NCI-H1417 (cell line): ENCODE data around the gene VIT.
"Not testable (repeated sequence)": the region's sequence is repeated elsewhere in the genome, so short reads cannot be mapped to it uniquely, and the experiment has no call there.

Source experiments
- DNase-seq, 3 experiments: peaks; one replicate each; lab custom pipeline; 2025; lab: John Stamatoyannopoulos, UW

VIT gene

DNA sequence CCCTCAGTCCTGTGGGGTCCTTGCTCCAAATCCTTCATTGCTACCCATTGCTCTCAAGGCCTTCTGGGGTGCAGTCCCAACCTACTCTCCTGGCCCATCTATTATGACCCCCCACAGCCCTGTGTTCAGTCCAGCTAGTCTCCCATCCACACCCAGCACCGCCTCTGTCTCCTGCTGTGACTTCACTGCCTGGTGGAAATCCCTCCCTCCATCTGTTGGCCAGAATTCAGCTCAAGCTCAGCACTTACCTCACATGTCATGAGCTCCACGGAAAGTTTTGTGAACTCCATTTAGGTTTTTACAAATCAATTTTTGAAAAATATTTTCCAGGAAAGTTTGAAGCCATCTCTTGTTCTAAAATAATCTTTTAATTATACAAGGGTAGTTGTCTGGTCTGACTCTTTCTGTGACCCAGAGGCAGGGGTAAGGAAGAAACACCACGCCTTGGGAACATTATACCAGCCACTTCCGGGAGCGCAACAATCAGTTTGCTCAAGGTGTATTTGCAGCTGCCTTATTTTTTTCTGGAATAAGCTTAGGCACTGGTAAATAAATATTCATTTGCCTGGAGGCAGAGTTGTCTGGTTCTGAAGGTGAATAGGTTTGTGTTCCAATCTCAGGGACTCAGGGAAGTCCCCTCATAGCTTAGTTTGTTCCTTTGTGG lies 110.8 kb downstream of the VIT start:
- DNase-seq = no peak

DNA sequence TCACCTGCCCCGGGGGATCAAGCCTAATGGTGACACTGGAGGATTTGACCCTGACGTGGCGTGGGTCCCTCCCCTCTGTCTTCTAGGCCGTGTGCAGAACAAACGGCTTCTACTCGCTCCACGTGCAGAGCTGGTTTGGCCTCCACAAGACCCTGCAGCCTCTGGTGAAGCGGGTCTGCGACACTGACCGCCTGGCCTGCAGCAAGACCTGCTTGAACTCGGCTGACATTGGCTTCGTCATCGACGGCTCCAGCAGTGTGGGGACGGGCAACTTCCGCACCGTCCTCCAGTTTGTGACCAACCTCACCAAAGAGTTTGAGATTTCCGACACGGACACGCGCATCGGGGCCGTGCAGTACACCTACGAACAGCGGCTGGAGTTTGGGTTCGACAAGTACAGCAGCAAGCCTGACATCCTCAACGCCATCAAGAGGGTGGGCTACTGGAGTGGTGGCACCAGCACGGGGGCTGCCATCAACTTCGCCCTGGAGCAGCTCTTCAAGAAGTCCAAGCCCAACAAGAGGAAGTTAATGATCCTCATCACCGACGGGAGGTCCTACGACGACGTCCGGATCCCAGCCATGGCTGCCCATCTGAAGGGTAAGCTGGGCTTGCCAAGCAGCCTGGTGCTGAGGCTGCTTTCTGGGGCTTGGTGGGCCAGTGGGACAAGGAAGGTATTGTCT lies 112.0 kb downstream of the VIT start:
- DNase-seq = no peak

DNA sequence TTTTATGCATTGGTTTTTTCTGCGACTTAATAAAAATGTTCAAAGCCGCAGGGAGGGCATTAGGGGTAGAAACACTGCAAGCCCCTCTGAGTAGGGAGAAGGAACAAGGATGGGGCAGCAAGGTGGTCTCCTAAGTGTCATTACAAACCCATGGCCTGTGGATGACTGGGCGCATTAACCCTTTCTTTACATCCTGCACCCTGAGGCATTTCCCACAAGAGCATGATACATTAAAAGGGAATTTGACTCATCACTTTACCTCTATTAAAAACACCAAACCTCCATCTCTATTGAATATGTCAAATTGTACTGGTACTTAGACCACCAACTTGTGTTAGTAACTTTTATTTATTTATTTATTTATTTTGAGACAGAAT lies 112.5 kb downstream of the VIT start:
- no peak for DNase-seq

DNA sequence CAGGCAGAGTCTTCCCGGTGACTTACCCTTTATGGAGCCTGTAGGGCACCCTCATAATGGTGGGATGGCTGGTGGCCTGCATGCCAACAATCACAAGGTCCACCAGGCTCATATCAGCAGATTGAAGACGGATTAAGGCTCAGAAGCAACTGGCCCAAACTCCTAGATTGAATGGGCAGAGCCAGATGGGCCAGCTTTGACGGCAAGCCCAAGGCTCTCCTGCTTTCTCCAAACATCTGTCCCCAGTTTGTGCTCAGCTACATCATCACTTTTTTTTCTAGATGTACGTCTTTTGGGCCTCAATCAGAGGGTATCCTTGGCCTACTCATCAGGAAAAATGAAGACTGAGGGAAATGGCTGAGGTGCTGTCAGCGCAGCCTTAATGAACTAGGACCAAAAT lies 114.6 kb downstream of the VIT start:
- DNase-seq = no peak

DNA sequence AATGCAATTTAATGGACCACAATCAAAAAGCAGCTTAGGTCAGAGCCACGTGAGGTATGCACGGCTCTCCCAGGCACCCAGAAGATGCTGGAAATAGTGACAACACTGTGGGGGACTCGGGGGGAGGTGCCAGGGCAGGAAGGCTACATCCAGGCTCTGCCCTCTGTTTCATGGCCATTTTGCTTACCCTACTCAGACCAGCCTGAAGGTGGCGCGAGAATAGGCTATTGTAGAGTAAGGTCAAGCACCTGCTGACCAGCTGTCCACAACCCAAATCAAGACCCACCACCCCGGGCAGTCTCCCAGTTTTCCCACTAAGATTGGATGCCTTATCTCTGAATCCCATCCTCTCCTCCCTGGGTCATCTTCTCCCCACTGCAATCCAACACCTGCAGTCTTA lies 115.7 kb downstream of the VIT start:
- no peak for DNase-seq

DNA sequence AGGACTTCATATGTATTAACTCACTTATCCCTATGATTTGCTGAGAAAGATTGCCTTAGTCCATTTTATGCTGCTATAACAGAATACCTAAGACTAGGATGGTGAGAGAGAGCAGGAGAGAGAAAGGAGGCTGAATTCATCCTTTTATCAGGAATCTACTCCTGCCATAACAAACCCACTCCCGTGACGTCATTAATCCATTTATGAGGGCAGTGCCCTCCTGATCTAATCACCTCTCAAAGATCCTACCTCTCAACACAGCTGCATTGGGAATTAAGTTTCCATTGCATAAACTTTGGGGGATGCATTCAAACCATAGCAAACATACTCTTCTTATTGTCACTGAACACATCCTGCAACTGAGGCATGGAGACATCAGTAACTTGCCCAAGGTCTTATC lies 122.0 kb downstream of the VIT start:
- no peak for DNase-seq

DNA sequence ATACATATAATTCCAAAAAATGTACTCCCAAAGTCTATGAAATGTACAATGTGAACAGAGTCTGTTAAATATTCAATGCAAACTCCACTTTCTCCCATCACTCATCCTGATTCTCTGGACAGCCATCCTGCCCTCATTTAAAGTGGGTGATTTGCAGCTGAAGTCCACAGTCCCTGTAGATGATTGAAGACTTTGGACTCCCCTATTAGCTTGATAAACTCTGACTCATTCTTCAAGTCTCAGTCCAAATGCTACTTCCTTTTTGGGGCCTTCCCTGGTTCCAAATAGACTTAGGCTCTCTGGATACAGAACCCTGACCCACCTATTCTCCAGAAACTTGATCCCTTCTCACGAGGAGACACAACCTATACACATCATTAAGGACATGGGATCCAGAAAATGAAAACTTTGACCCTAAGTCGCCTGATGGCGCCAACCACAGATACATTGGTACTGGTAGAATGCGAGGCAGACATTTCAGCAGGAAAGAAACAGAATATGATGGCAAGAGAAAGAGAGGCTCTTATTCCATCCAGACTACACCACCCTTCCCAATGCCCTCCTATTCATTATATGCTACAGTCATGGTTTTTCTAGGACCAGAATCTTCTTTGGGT lies 122.7 kb downstream of the VIT start:
- DNase-seq = no peak

DNA sequence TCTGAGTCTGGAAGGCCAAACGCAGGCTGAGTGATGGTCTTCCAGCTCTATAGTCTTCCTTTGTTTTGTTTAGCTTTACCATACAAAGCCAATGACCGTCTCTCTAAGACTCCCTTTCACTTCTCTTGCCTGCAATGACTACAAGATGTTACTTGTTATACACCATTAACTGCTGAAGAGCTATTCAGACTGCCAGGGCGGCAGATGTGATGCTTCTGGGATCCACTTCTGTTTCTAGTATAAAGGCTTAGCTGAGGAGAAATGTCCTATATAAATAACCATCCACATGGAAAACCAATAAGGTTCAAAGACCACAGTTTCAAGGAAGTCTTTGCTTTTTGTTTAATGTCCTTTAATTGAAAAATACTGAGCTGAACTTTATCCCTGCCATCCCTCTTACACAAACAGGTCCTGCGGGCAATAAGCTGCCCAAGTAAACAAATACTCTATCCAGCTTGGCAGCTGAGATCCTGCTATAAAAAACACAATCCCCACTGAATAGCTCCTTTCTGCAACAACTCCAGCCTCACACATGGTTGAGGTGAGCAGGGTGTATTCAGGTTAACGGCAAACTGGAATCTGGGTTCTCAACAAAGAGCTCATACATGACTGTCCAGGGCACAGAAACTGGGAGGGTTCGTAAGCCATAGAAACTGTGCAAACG lies 124.6 kb downstream of the VIT start:
- DNase-seq = peak; percentile 47 to 98 (median 84)

DNA sequence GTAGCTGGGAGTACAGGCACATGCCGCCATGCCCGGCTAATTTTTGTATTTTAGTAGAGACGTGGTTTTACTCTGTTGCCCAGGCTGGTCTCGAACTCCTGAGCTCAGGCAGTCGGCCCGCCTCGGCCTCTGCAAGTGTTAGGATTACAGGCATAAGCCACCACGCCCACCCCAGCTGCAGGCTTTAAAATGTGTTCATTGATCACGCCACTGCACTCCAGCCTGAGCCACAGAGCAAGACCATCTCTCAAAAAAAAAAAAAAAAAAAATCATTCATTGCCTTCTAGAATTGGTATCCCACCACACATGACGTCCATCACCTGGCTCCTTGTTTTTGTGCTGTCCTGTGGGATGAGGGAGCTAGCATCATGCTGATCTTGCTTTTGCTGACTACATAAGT lies 127.4 kb downstream of the VIT start:
- no peak for DNase-seq

DNA sequence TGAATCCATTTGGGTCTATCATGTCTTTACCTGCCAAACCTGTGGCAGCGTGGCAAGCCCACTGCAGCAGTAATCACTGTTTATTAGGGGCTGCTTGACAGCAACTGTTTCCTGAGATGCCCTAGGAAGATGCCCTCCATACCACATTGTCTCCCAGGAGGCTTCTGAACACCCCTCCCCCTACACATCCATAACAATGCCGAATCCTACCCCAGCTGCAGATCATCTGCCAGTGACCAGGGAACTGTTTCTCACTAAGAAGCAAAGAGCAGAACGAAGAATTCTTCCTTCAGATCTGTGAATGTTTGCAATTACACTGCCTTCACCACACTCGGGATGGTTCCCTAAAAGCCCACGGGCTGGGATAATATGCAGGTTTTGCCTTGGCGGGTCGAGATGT lies 127.8 kb downstream of the VIT start:
- no peak for DNase-seq

DNA sequence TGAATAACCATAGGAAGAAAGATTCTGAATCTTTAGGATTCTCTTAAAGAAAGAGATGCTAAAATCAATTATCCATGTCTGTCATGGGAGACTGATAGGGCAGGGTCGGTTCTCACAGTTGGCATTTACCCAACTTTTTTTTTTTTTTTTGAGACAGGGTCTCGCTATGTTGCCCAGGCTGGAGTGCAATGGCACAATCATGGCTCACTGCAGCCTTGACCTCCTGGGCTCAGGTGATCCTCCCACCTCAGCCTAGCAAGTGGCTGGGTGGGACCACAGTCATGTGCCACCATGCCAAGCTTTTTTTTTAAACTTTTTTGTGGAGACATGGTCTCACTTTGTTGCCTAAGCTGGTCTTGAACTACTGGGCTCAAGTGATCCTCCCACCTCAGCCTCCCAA lies 128.2 kb downstream of the VIT start:
- not testable (repeated sequence) for DNase-seq

DNA sequence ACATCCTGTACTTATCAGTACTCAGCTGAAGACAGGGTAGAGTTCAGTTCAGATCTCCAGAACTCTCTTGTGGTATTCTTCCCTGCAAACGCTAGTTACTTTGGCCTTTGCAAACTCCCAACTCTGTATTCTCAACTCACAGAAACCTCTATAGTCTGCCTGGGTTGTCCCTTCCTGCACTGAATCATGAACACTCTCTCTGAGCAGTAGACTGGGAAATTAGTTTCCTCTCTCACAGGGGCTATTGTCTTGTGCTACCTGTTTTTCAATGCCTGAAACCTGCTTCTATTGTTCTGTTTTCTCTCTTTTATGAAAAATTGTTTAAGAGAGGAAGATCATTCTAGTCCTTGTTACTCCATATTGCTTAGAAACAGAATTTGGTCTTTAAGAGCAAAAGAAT lies 134.7 kb downstream of the VIT start:
- DNase-seq = no peak

DNA sequence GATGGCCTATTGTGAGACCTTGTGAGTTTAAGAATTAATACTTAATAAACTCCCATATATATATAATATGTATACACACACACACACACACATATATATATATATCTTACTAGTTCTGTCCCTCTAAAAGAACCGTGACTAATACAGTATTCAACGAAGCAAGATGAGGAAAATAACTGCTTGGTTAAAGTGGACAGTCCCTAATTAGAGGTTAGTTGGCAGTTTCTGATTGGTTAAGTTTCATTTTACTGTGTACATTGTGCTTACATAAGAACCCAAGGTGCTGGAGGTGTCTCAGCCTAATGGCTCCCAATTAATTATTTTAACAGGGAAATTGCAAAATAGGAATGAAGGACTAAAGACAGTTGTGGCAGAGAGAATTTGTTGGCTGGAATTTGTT lies 137.7 kb downstream of the VIT start:
- peak in 1 of 3 experiments; percentile 20 for DNase-seq

DNA sequence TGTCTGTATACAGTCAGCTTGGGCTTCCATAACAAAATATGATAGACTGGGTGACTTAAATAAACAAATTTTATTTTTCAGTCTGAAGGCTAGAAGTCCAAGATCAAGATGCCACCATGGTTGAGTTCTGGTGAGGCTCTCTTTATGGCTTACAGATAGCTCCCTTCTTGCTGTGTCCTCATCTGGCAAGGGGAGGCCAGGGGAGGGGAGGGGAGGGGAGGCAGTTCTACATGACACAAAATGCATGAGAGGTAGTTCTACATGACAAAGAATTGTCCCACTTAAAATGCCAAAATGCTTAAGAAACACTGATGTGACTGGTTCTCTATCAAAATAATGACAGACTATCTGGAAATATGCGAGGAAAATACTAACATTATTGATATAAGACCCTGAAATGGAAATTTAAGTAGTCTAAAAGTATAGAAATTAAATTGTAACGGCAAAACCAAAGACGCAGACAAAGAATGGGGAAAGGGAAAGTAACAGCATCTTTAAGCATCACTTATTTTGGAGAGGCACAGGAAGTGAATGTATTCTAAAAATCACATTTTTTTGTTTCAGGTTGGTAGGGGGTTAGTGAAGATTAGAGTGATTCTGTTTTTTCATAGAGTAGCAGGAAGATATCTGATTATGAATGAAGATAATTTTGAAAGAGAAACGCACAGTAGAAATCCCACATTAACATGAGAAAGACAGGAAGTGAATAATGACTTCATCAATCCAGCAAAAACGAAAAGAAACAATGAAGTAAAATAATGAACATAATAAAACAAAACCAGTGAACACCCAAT lies 138.4 kb downstream of the VIT start:
- DNase-seq = no peak

DNA sequence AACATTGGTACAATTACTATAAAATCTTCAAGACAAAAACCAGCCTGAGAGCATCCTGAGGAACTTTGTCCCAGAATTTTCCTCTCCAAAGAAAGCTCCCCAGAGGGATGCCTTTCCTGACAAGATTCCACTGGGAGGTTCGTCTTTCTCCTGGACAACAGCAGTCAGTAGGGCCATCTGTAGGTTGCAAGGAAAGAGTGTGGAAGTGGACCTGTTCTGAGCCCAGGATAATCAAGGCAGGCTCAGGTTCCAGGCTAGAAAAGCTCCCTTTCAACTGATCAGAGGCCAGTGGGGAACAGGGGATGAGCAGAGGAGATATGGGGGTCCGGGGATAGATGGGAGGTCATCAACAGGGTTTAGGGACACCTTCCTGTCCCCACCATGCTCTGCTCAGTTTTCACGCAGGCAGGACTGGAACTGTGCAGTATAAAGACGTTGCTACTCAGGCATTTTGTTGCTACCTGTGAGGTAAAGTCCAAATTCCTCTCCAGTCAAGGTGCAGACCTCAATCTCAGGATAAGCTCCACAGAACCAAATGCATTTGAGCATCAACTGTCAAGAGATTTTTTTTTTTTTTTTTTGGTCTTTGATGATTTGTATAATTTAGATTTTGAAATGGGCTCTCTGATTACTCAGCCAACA lies 143.6 kb downstream of the VIT start:
- DNase-seq = no peak

DNA sequence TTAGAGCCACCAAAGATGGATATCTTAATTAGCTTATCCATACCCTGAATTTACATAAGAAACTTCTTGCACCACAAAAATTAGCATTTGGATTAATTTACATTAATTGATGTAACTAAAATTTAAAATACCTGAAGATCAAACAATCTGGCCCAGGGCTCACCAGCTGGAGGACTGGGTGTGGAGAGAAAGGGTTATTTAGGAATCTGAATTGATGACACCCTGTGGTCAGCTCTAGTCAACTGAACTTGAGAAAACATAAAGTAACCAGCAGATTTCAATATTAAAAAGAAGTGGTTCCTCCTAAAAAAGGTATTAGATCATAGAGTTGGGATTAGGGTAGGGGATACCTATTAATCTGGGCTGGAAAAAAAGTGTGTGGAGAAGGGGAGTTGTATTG lies 147.3 kb downstream of the VIT start:
- DNase-seq = no peak

DNA sequence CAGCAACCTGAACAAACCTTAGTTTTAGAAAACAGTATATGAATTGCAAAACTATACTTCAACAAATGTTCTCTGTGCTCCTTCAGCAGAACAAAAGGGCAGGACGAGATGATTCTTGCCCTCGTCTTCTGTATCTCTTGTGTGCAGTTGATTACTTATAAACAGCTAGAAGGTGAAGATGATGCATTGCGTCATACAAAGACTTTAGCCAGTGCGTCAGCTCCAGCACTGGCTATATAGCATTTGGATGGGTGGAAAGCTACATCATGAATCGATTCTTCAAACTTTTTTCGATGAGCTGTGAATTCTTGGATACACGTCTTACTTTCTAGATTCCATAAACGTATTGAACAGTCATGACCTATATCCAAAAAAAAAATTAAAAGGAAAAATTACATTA lies 152.8 kb downstream of the VIT start:
- DNase-seq = no peak

DNA sequence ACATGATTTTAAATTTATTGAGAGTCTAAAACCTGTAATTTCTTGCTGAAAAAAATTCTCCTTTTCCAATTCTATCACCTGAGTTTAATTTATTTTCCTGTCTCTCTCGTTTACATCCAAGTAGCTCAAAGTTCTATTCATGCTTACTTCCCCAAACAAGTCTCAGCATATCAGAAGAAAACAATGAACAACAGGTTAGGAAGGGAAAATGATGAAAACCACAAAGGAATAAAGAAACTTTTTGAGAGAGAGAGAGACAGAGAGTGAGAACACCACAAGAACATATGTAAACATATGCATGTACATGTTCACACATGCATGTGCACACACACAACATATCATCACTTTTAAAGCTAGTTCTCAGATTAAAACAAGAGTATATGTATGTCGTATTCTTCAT lies 157.7 kb downstream of the VIT start:
- no peak for DNase-seq

DNA sequence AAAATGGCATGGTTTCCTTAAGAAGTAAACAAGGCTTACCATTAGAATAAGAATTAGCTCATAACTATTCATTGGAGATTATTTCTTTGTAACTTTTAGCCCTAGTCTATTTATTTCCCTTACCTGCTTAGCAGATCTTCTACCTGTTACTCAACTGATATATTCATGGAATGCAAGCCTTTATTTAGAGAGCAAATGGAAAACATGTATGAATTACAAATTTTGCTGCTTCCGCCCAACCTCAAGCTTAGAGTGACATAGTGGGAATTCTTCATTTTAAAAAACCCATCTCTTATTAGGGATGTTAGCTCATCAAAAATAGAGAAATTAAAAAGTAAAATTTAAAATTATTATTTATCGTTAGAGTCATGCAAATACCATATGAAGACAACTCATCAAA lies 158.9 kb downstream of the VIT start:
- no peak for DNase-seq

DNA sequence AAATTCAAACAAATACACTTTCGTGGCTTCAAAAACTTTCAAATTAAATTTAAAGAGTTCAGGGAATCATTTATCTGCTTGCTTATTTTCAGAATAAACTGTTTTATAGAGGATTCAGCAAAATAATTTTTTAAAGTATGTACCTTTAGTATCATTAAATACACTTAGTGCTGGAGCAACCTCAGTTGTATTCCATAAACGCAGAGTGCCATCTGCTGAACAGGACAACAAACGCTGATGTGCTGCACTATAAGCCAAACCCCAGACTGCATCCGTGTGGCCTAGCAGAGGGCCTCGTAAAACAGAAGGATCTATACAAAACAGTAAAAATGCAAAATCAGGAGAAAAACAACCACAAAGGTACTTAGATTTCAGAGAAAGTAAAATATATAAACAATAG lies 161.2 kb downstream of the VIT start:
- DNase-seq = no peak

DNA sequence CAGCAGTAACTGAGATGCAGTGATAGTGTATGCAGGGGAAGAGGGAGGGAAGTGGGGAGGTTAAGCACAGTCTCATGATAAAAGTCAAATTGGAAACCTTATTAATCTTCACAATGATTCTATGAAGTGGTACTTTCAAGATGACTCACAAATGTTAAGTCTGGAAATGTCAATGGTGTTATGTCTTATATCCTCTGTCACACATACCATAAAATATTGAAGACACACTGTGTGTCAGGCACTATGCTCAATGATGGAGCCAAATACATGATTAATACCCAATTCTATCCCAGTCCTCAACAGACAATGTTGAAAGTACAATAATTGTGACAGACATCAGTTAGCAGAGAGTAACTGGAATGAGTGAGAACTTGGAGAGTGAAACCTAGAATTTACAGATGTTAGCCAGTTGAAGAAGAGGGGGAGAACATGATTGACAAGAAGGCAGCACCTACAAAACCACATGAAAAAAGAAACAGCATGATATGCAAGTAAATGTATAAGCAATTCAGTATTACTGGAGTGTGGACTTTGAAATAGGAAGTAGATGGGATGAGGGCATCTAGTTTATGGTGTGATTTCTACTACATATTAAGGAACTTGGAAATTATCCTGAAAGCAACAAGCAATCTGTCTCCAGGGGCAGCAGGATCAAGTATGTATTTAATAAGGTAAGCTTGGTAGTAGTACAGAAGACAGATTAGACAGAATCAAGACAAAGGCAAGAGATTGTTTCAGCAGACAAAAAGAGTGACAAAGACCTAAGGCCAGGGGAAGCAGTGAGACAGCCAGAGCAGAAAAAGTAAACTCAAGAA lies 162.3 kb downstream of the VIT start:
- no peak for DNase-seq
